GM13977 (cell line): Measurements from ENCODE around the gene ANKMY1.

Source experiments
- DNase-seq: peaks from one replicate; pipeline ENCODE4 v3.0.0; 2012; ENCODE audit warnings: low spot score
- CTCF ChIP-seq: IDR thresholded peaks from 2 replicates; pipeline ENCODE4 v1.5.1; 2012; ENCODE audit warnings: mild to moderate bottlenecking, control low read depth; ENCODE audit not compliant: insufficient read depth; ENCODE audit errors: extremely low read depth, missing control alignments
- in situ Hi-C: fragments of 300-500 bp; cut with MboI; formaldehyde crosslinking; loops from one replicate; pipeline ENCODE4 v1.12.0; 2022; ENCODE audit warnings: low sequenced_read_pairs, low pct_unique_long_range_greater_than_20kb, mixed read lengths, inconsistent platforms; ENCODE audit not compliant: unreplicated experiment

Gene ANKMY1

GRCh38 chr2:240448387-240449274 is 109.2 kb downstream of the ANKMY1 start:
- in situ Hi-C loops, result no loop called here
- DNase-seq, result no peak
- TF ChIP-seq CTCF, result no peak

GRCh38 chr2:240447934-240448333 is 109.9 kb downstream of the ANKMY1 start:
- TF ChIP-seq CTCF, result no peak
- in situ Hi-C loops, result no loop called here
- DNase-seq, result no peak

GRCh38 chr2:240447331-240447730 is 110.5 kb downstream of the ANKMY1 start:
- no peak for DNase-seq
- TF ChIP-seq CTCF, result no peak
- in situ Hi-C loops, result no loop called here

DNA sequence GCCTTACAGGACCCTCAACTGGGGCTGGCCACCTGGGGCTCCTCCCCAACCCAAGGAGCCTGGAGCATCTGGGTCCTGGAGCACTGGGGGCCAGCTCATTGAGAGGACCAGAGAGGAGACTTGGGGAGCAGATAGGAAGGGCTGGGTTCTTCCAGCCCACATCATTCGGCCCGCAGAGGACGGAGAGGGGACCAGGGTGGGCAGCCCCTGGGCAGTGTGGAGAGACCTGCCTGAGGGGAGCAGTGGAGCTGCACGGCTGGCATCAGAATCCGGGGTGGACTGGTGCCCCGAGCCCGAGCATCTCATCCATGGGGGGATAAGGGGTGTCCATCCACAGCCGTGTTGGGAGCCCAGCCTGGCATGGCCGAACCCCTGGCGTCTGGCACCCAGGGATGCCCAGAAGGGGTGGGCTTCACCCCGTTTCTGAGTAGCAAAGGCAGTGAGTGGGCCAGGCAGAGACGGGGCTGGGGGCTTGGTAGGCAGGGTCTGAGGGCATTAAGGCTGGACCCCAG is 111.1 kb downstream of the ANKMY1 start:
- no peak for TF ChIP-seq CTCF
- no peak for DNase-seq
- in situ Hi-C loops, result no loop called here

- in situ Hi-C loops, result no loop called here
- no peak for TF ChIP-seq CTCF
- no peak for DNase-seq
Observed at GRCh38 chr2:240445961-240446663, 111.7 kb downstream of the ANKMY1 start.

DNA sequence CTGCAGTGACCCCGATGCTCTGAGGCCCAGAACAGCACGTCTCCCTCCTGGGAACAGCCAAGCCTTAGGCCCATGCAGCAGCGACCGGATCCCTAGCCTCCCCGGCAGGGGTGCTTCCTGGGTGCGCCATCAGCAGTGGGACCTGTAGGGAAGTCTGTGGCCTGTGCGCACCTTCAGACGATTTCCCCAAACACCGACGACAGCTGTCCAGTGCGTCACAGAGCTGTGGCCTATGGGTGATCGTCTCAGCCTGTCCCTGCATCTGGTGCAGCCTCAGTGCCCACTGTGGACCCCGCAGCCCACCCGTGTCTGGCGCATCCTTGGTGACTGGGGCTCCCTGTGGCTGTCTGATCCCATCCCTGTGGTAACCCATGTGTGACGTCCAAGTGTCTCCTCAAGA is 113.3 kb downstream of the ANKMY1 start:
- no peak for TF ChIP-seq CTCF
- DNase-seq, result no peak
- in situ Hi-C loops, result no loop called here
